HepG2 (cell line): Measurements from ENCODE around the gene RAET1L. TPM values are rescaled to one million over a fixed set of nuclear protein-coding genes. Genes with fewer than 3 reads are reported as not detected.

Experiments used
- ARNTL ChIP-seq: sonication (generic); formaldehyde crosslinking; IDR thresholded peaks from 2 replicates; pipeline ENCODE4 v1.4.0; 2020; ENCODE audit warnings: mild to moderate bottlenecking, missing genetic modification reagents
- ATM ChIP-seq: fragments of 450-650 bp; IDR thresholded peaks from 2 replicates; pipeline ENCODE4 v1.7.1; 2017; ENCODE audit warnings: mild to moderate bottlenecking, borderline replicate concordance
- ATRX ChIP-seq: sonication (generic); formaldehyde crosslinking; IDR thresholded peaks from 2 replicates; pipeline ENCODE4 v1.4.0; 2020; ENCODE audit warnings: missing genetic modification reagents, borderline replicate concordance
- CEBPG ChIP-seq: IDR thresholded peaks from 2 replicates; pipeline ENCODE4 v1.6.1; 2016
- ESRRA ChIP-seq: sonication (generic); formaldehyde crosslinking; IDR thresholded peaks from 2 replicates; pipeline ENCODE4 v1.5.1; 2020; ENCODE audit warnings: mild to moderate bottlenecking, low read depth, missing genetic modification reagents
- FOXK1 ChIP-seq: sonication (generic); formaldehyde crosslinking; IDR thresholded peaks from 2 replicates; pipeline ENCODE4 v1.4.0; 2020; ENCODE audit warnings: low read depth, missing genetic modification reagents, borderline replicate concordance
- FOXM1 ChIP-seq: sonication (generic); formaldehyde crosslinking; IDR thresholded peaks from 2 replicates; pipeline ENCODE4 v1.5.0; 2020; ENCODE audit warnings: missing genetic modification reagents
- KAT2B ChIP-seq: fragments of 150-350 bp; IDR thresholded peaks from 2 replicates; pipeline ENCODE4 v1.6.1; 2014; ENCODE audit warnings: low read depth, low read length, borderline replicate concordance
- MAFG ChIP-seq: sonication (generic); formaldehyde crosslinking; IDR thresholded peaks from 2 replicates; pipeline ENCODE4 v1.5.1; 2020; ENCODE audit warnings: mild to moderate bottlenecking, missing genetic modification reagents
- MATR3 ChIP-seq: sonication (generic); formaldehyde crosslinking; IDR thresholded peaks from 2 replicates; pipeline ENCODE4 v1.4.0; 2020; ENCODE audit warnings: missing genetic modification reagents
- MIXL1 ChIP-seq: IDR thresholded peaks from 2 replicates; pipeline ENCODE4 v1.6.1; 2016
- PAF1 ChIP-seq: IDR thresholded peaks from 2 replicates; pipeline ENCODE4 v1.6.1; 2016; ENCODE audit warnings: missing genetic modification reagents, missing compliant biosample characterization
- SMAD3 ChIP-seq: sonication (generic); formaldehyde crosslinking; IDR thresholded peaks from 2 replicates; pipeline ENCODE4 v1.4.0; 2020; ENCODE audit warnings: missing genetic modification reagents
- TAF1 ChIP-seq: sonication (generic); formaldehyde crosslinking; IDR thresholded peaks from 2 replicates; pipeline ENCODE4 v1.4.0; 2020; ENCODE audit warnings: missing genetic modification reagents
- ZBTB7B ChIP-seq: sonication (generic); formaldehyde crosslinking; IDR thresholded peaks from 2 replicates; pipeline ENCODE4 v1.4.0; 2020; ENCODE audit warnings: missing genetic modification reagents
- ZFP41 ChIP-seq: sonication (generic); formaldehyde crosslinking; IDR thresholded peaks from 2 replicates; pipeline ENCODE4 v1.4.0; 2020; ENCODE audit warnings: mild to moderate bottlenecking, missing genetic modification reagents, borderline replicate concordance
- ZFX ChIP-seq: sonication (generic); formaldehyde crosslinking; IDR thresholded peaks from 2 replicates; pipeline ENCODE4 v1.4.0; 2020; ENCODE audit warnings: mild to moderate bottlenecking, low read depth, missing genetic modification reagents, moderate library complexity
- ZNF12 ChIP-seq: sonication (generic); formaldehyde crosslinking; IDR thresholded peaks from 2 replicates; pipeline ENCODE4 v1.5.0; 2020; ENCODE audit warnings: missing genetic modification reagents
- ZNF431 ChIP-seq: sonication (generic); formaldehyde crosslinking; IDR thresholded peaks from 2 replicates; pipeline ENCODE4 v1.9.0; 2022; ENCODE audit warnings: missing genetic modification reagents, low read depth, mild to moderate bottlenecking, borderline replicate concordance
- ZNF484 ChIP-seq: sonication (generic); formaldehyde crosslinking; IDR thresholded peaks from 2 replicates; pipeline ENCODE4 v1.5.1; 2020; ENCODE audit warnings: mild to moderate bottlenecking, low read depth, missing genetic modification reagents, borderline replicate concordance
- ZNF747 ChIP-seq: sonication (generic); formaldehyde crosslinking; IDR thresholded peaks from 2 replicates; pipeline ENCODE4 v1.8.1; 2023; ENCODE audit warnings: missing genetic modification reagents, mild to moderate bottlenecking, borderline replicate concordance
- polyA plus RNA-seq, 8 experiments: library from polyadenylated mRNA; depleted of rRNA in 3 of 8; stranded (reverse) in 7 of 8; unstranded in 1 of 8; fragments of >200 nt; fragmentation: Illumina TruSeq in 4 of 8; extraction: Trizol in 4 of 8; gene quantifications; 2 replicates each; pipeline versions ENCODE4 v1.2.1 to v1.2.3, GENCODE V29; 2011 to 2016; ENCODE audit warnings: low read depth in 4 of 8, missing spikeins in 1 of 8, mixed read lengths in 1 of 8; ENCODE audit not compliant: insufficient read depth in 1 of 8
- total RNA-seq, 5 experiments: library from RNA; depleted of rRNA; stranded (reverse); fragments of >200 nt; fragmentation: Illumina TruSeq; extraction: Trizol; gene quantifications; 2 replicates each; pipeline ENCODE4 v1.2.3, GENCODE V29; 2016; ENCODE audit warnings: low read depth in 1 of 5
- TF ChIP-seq, protein P1 (sequence below): sonication (generic); formaldehyde crosslinking; IDR thresholded peaks from 2 replicates; pipeline ENCODE4 v1.5.0; 2020; ENCODE audit warnings: missing genetic modification reagents
- TF ChIP-seq, protein P2 (sequence below): sonication (generic); formaldehyde crosslinking; IDR thresholded peaks from 2 replicates; pipeline ENCODE4 v1.9.0; 2022; ENCODE audit warnings: low read depth, missing genetic modification reagents
- TF ChIP-seq, protein P3 (sequence below): sonication (generic); formaldehyde crosslinking; IDR thresholded peaks from 2 replicates; pipeline ENCODE4 v1.5.0; 2020; ENCODE audit warnings: mild to moderate bottlenecking, missing genetic modification reagents
- TF ChIP-seq, protein P4 (sequence below): sonication (generic); formaldehyde crosslinking; IDR thresholded peaks from 2 replicates; pipeline ENCODE4 v1.5.0; 2020; ENCODE audit warnings: missing genetic modification reagents, mild to moderate bottlenecking, borderline replicate concordance

Gene RAET1L
- total and polyA plus RNA-seq, 2 of the 13 experiments (the other 11 are each of a cell fraction or from before 2014, with no cell fraction given), result not detected

DNA sequence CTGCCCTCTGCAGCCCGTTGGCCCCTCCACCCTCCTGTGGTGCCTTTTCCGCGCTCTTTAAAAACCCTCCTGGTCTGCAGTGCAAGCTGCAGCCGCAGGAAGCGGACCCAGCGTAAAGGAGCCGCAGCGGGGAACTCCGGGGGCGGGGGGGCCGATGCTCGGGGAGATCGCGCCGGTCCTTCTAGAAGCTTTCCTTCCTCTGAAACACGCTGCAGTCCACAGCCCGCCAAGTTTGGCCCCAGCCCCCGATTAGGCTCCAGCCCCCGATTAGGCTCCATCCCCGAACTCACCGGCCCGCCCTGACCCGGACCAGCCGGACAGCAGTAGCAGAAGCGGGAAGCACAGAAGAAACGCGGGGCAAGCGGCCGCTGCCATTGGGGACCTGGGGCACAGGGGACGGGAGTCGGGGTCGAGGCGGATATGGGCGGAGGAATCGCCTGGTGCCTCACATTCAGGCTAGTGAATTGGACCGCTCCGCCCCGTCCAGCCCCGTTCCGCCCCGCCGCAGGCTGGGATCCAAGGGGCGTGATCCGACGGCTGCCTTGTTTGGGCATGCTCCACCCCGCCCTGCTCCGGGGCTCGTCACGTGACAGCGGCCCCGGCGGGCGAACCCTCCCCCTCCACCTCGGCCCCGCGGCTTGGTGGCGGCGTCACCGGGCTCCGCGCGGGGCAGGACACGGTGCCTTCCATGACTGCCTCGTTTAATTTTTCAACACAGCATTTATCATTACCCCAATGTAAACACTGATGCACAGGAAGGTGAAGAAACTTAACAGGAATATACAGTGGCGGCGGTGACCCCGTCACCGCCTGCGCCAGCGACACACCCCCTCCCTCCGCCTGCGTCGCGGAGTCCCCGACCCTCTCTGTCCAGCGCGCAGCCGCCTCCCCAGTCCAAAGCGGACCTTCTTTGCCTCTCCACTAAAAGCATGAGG is 20.3 kb downstream of the RAET1L start (continued):
- peak; percentile 55 for TF ChIP-seq TAF1
- no peak for TF ChIP-seq SMAD3 (CRISPR knock-in tag)
- no peak for TF ChIP-seq ZNF484 (CRISPR knock-in tag)
- TF ChIP-seq PAF1, result no peak
- no peak for TF ChIP-seq ARNTL (CRISPR knock-in tag)
- TF ChIP-seq KAT2B, result no peak
- TF ChIP-seq, protein P1, sequence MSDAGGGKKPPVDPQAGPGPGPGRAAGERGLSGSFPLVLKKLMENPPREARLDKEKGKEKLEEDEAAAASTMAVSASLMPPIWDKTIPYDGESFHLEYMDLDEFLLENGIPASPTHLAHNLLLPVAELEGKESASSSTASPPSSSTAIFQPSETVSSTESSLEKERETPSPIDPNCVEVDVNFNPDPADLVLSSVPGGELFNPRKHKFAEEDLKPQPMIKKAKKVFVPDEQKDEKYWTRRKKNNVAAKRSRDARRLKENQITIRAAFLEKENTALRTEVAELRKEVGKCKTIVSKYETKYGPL (CRISPR knock-in tag), result no peak
- peak; percentile 50; the same call in 1 of the 2 replicates for TF ChIP-seq ZBTB7B
- no peak for TF ChIP-seq ZFX (CRISPR knock-in tag)
- no peak for TF ChIP-seq ZFP41 (CRISPR knock-in tag)
- TF ChIP-seq ZNF12 (CRISPR knock-in tag), result no peak
- TF ChIP-seq MIXL1 (CRISPR knock-in tag), result no peak
- no peak for TF ChIP-seq ATM
- 0 out of 2 replicates have a peak, but pooled peaks have one; percentile 45 for TF ChIP-seq ZNF747 (CRISPR knock-in tag)
- TF ChIP-seq ZNF431 (CRISPR knock-in tag), result no peak
- no peak for TF ChIP-seq MAFG (CRISPR knock-in tag)
- no peak for TF ChIP-seq FOXM1 (CRISPR knock-in tag)
- TF ChIP-seq, protein P2, sequence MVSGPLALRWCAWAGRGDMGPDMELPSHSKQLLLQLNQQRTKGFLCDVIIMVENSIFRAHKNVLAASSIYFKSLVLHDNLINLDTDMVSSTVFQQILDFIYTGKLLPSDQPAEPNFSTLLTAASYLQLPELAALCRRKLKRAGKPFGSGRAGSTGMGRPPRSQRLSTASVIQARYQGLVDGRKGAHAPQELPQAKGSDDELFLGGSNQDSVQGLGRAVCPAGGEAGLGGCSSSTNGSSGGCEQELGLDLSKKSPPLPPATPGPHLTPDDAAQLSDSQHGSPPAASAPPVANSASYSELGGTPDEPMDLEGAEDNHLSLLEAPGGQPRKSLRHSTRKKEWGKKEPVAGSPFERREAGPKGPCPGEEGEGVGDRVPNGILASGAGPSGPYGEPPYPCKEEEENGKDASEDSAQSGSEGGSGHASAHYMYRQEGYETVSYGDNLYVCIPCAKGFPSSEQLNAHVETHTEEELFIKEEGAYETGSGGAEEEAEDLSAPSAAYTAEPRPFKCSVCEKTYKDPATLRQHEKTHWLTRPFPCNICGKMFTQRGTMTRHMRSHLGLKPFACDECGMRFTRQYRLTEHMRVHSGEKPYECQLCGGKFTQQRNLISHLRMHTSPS (CRISPR knock-in tag), result 0 out of 2 replicates have a peak, but pooled peaks have one; percentile 53
- TF ChIP-seq, protein P3, sequence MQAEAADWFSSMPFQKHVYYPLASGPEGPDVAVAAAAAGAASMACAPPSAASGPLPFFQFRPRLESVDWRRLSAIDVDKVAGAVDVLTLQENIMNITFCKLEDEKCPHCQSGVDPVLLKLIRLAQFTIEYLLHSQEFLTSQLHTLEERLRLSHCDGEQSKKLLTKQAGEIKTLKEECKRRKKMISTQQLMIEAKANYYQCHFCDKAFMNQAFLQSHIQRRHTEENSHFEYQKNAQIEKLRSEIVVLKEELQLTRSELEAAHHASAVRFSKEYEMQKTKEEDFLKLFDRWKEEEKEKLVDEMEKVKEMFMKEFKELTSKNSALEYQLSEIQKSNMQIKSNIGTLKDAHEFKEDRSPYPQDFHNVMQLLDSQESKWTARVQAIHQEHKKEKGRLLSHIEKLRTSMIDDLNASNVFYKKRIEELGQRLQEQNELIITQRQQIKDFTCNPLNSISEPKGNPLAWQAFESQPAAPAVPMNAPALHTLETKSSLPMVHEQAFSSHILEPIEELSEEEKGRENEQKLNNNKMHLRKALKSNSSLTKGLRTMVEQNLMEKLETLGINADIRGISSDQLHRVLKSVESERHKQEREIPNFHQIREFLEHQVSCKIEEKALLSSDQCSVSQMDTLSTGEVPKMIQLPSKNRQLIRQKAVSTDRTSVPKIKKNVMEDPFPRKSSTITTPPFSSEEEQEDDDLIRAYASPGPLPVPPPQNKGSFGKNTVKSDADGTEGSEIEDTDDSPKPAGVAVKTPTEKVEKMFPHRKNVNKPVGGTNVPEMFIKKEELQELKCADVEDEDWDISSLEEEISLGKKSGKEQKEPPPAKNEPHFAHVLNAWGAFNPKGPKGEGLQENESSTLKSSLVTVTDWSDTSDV (CRISPR knock-in tag), result no peak
- no peak for TF ChIP-seq MATR3
- TF ChIP-seq CEBPG (CRISPR knock-in tag), result 0 out of 2 replicates have a peak, but pooled peaks have one; percentile 4
- no peak for TF ChIP-seq FOXK1 (CRISPR knock-in tag)
- no peak for TF ChIP-seq ATRX (CRISPR knock-in tag)
- no peak for TF ChIP-seq ESRRA (CRISPR knock-in tag)
- TF ChIP-seq, protein P4, sequence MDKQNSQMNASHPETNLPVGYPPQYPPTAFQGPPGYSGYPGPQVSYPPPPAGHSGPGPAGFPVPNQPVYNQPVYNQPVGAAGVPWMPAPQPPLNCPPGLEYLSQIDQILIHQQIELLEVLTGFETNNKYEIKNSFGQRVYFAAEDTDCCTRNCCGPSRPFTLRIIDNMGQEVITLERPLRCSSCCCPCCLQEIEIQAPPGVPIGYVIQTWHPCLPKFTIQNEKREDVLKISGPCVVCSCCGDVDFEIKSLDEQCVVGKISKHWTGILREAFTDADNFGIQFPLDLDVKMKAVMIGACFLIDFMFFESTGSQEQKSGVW (CRISPR knock-in tag), result no peak
